Kidney (tissue), 14 donors: ENCODE data around the gene HAPLN3. TPM values are rescaled to one million over a fixed set of nuclear protein-coding genes. Genes with fewer than 3 reads are reported as not detected.

Source experiments
- DNase-seq, 5 donors: peaks; one replicate each; pipeline ENCODE4 v3.0.0-alpha.2; 2013 to 2020
- FAIRE-seq: peaks from 2 replicates; lab custom pipeline; 2012; peaks lifted over from hg19 to GRCh38; lab: Jason Lieb, UNC
- H3K27ac ChIP-seq, 2 donors: one replicate each; pipeline ENCODE4 v1.7.0; 2013; ENCODE audit warnings: low read depth in 2 of 2, low read length in 2 of 2, inconsistent platforms in 1 of 2
- H3K27me3 ChIP-seq: one replicate; pipeline ENCODE4 v1.7.1; 2013; ENCODE audit warnings: low read length, inconsistent platforms; ENCODE audit not compliant: control insufficient read depth, insufficient read depth
- H3K36me3 ChIP-seq, 3 donors: one replicate each; pipeline versions ENCODE4 v1.7.0 to v1.7.1; 2013; ENCODE audit warnings: low read length in 3 of 3, control low read depth in 1 of 3, inconsistent platforms in 1 of 3; ENCODE audit not compliant: insufficient read depth in 3 of 3, control insufficient read depth in 2 of 3
- H3K4me1 ChIP-seq, 3 donors: one replicate each; pipeline versions ENCODE4 v1.7.0 to v1.7.1; 2013; ENCODE audit warnings: low read length in 3 of 3, inconsistent platforms in 1 of 3, low read depth in 1 of 3; ENCODE audit not compliant: control insufficient read depth in 2 of 3, insufficient read depth in 2 of 3
- H3K4me3 ChIP-seq, 3 donors: one replicate each; pipeline versions ENCODE4 v1.7.0 to v1.8.1; 2013; ENCODE audit warnings: low read length in 3 of 3, control low read depth in 1 of 3, inconsistent platforms in 1 of 3
- H3K9ac ChIP-seq, 3 donors: one replicate each; pipeline versions ENCODE4 v1.7.0 to v1.7.1; 2013; ENCODE audit warnings: low read length in 3 of 3, control low read depth in 1 of 3, inconsistent platforms in 1 of 3
- H3K9me3 ChIP-seq, 3 donors: one replicate each; pipeline versions ENCODE4 v1.7.0 to v1.7.1; 2013; ENCODE audit warnings: low read length in 3 of 3, control low read depth in 1 of 3, inconsistent platforms in 1 of 3; ENCODE audit not compliant: control insufficient read depth in 2 of 3, insufficient read depth in 1 of 3
- intact Hi-C: fragments of 100-400 bp; cut with DNase I; formaldehyde crosslinking; loops from one replicate; pipeline ENCODE4 v1.11.1; 2022
- polyA plus RNA-seq: library from polyadenylated mRNA; stranded (reverse); fragments of 350-450 nt; fragmentation: Illumina TruSeq; extraction: RNeasy Lipid Tissue Mini Kit (QIAGEN cat#74804); gene quantifications from one replicate; pipeline ENCODE4 v1.2.3, GENCODE V29; 2014; ENCODE audit warnings: low read depth, low replicate concordance; ENCODE audit not compliant: insufficient read depth
- total RNA-seq: library from RNA; stranded (reverse); fragmentation: NEBNext Ultra II Directional; extraction: Animal tissue kit (Norgen Biotek cat#: 25700); gene quantifications from one replicate; pipeline ENCODE4 v1.2.1, GENCODE V29; 2021
- TF ChIP-seq, protein P1 (sequence below): IDR thresholded peaks from 3 replicates; pipeline ENCODE4 v1.5.1; 2012; ENCODE audit warnings: mild to moderate bottlenecking, moderate library complexity, borderline replicate concordance; ENCODE audit not compliant: insufficient read depth; ENCODE audit errors: extremely low read depth
- donor health status: control.
- donor health status: control.
- donor health status: control.
- donor health status: control.
- donor health status: control.
- donor health status: DM: yes; HTN: yes; CAD: no.
- donor health status: Normal renal cell carcinoma (clear cell type).

Gene HAPLN3
- total and polyA plus RNA-seq, 2 donors from 2014 or later, result 2.2 to 11.2 TPM

DNA sequence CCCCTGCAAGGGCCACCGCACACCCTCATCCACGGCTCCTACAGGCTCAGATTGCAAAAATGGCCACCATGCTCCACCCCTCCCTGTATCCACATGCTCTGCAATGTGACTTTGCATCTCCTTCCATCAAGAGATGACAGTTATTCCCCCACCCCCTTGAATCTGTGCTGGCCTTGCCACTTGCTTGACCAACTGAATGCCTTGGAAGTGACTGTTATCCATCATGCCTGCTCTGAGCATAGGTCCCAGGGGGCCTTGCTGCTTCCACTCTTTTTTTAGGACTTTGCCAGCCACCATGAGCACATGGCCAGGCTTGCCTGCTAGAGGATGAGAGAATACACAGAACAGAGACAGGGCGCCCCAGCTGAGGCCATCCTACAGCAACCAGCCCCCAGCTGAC lies 13.6 kb downstream of the HAPLN3 start:
- Histone ChIP-seq H3K4me3 (no peak overlapping the region), H3K9me3 (no peaks in the 10 kb centered on the region), H3K36me3 (no peaks in the 10 kb centered on the region), H3K4me1 (no peaks in the 10 kb centered on the region), H3K9ac (no peak overlapping the region), H3K27ac (no peak overlapping the region), H3K27me3 (no peaks in the 10 kb centered on the region)
- intact Hi-C loops, result no loop called here
- TF ChIP-seq, protein P1, sequence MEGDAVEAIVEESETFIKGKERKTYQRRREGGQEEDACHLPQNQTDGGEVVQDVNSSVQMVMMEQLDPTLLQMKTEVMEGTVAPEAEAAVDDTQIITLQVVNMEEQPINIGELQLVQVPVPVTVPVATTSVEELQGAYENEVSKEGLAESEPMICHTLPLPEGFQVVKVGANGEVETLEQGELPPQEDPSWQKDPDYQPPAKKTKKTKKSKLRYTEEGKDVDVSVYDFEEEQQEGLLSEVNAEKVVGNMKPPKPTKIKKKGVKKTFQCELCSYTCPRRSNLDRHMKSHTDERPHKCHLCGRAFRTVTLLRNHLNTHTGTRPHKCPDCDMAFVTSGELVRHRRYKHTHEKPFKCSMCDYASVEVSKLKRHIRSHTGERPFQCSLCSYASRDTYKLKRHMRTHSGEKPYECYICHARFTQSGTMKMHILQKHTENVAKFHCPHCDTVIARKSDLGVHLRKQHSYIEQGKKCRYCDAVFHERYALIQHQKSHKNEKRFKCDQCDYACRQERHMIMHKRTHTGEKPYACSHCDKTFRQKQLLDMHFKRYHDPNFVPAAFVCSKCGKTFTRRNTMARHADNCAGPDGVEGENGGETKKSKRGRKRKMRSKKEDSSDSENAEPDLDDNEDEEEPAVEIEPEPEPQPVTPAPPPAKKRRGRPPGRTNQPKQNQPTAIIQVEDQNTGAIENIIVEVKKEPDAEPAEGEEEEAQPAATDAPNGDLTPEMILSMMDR, result no peak
- DNase-seq (no peak), FAIRE-seq (no peak)

DNA sequence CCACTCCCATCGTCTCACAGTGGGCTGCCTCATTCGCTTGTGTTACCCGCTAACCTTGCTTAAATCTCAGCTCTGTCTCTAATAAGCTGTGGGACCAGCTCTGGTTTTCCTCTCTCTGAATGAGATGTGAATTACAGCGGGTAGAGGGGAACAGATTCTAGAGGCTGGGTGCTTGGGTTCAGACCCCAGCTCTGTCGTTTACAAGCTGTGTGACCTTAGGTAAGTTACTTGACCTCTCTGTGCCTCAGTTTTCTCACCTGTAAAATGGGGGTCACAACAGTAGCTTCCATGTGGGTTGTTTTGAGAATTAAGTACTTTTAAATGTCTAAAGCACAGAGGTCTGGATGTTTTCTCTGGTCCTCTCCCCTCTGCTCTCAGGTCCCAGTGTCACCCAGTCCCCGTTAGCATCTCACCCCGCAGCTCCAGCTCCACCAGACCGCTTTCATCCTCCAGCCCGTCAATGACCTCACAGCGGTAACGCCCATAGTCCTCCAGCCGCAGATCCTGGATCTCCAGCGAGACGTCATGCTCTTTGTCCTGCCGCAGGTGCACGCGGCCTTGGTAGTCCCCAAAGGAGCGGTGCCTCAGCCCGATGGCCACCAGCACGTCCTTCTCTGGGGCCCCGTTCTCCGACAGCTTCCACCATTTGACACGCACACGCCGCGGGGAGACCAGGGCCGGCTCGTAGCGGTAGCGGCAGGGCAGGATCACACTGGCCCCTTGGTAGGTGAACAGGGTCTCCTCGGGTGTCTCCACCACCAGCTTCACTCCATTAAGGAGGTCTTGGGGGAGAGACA lies 14.2 kb downstream of the HAPLN3 start:
- TF ChIP-seq, protein P1, result no peak
- Histone ChIP-seq H3K36me3 (no peaks in the 10 kb centered on the region), H3K9me3 (no peaks in the 10 kb centered on the region), H3K9ac (no peak overlapping the region), H3K27me3 (no peaks in the 10 kb centered on the region), H3K4me3 (no peak overlapping the region), H3K4me1 (no peaks in the 10 kb centered on the region), H3K27ac (no peak overlapping the region)
- FAIRE-seq (no peak), DNase-seq (no peak)
- intact Hi-C loops, result no loop called here

DNA sequence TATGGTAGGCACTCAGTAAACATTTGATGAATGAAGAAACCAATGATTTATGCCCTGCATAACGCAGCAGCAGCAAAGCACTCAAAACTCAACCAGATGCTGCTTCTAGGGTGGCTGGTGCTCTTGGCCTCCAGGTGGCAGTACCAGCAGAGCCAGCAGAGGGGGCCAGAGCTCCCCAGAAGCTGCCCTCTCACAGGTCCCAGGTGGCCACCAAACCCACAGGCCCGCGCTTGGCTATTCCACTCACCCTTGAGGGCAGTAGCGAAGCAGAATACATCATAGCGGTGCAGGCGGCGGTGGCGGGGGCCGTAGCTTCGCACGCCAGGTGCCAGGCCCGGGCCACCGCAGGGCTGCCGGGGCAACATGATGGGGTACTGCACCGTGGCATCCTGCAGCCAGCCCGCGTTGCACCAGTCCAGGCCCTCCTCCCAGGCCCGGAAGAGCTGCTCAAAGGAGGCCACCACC lies 16.6 kb downstream of the HAPLN3 start:
- Histone ChIP-seq H3K27me3 (no peaks in the 10 kb centered on the region), H3K4me1 (no peaks in the 10 kb centered on the region), H3K36me3 (no peaks in the 10 kb centered on the region), H3K4me3 (no peak overlapping the region), H3K9me3 (no peaks in the 10 kb centered on the region), H3K9ac (no peak overlapping the region), H3K27ac (no peak overlapping the region)
- intact Hi-C loops, result no loop called here
- DNase-seq (peak in 3 of 5 donors; percentile 31 to 39 (median 36)), FAIRE-seq (no peak)
- TF ChIP-seq, protein P1, result peak; percentile 23
